HepG2 (cell line): ENCODE data around the gene NAT14. TPM values are rescaled to one million over a fixed set of nuclear protein-coding genes. Genes with fewer than 3 reads are reported as not detected.
A peak's percentile ranks its signal among the peaks of the same experiment; 100 is the strongest.

Experiments used
- FOXO4 ChIP-seq: sonication (generic); formaldehyde crosslinking; conservative IDR thresholded peaks from 2 replicates; pipeline ENCODE4 v1.8.1; 2023; ENCODE audit warnings: missing genetic modification reagents
- HMG20A ChIP-seq: IDR thresholded peaks from 2 replicates; pipeline ENCODE4 v1.6.1; 2016; ENCODE audit warnings: borderline replicate concordance
- JUN ChIP-seq: sonication (generic); formaldehyde crosslinking; IDR thresholded peaks from 2 replicates; pipeline ENCODE4 v1.4.0; 2020; ENCODE audit warnings: mild to moderate bottlenecking, missing genetic modification reagents
- KDM3A ChIP-seq: IDR thresholded peaks from 2 replicates; pipeline ENCODE4 v1.6.1; 2018; ENCODE audit warnings: low read depth, missing compliant biosample characterization
- NFIB ChIP-seq: sonication (generic); formaldehyde crosslinking; IDR thresholded peaks from 2 replicates; pipeline ENCODE4 v1.9.0; 2021; ENCODE audit warnings: missing genetic modification reagents, mild to moderate bottlenecking, borderline replicate concordance
- POGK ChIP-seq: sonication (generic); formaldehyde crosslinking; conservative IDR thresholded peaks from 2 replicates; pipeline ENCODE4 v1.8.0; 2022; ENCODE audit warnings: mild to moderate bottlenecking, moderate library complexity, missing genetic modification reagents
- SNRNP70 ChIP-seq: fragments of 200-400 bp; formaldehyde crosslinking; IDR thresholded peaks from 2 replicates; pipeline ENCODE4 v1.6.1; 2017; ENCODE audit warnings: mild to moderate bottlenecking, low read depth, low read length, moderate library complexity
- SP1 ChIP-seq, 2 experiments: fragments of 450-650 bp in 1 of 2; sonication (generic) in 1 of 2; formaldehyde crosslinking in 1 of 2; IDR thresholded peaks; 2 replicates each; pipeline versions ENCODE4 v1.4.0 to v1.6.1; 2016 to 2020; ENCODE audit warnings: missing genetic modification reagents in 1 of 2
- U2AF2 ChIP-seq: fragments of 200-400 bp; formaldehyde crosslinking; IDR thresholded peaks from 2 replicates; pipeline ENCODE4 v1.6.1; 2017; ENCODE audit warnings: low read depth, mild to moderate bottlenecking, low read length
- ZBTB1 ChIP-seq: sonication (generic); formaldehyde crosslinking; IDR thresholded peaks from 2 replicates; pipeline ENCODE4 v1.4.0; 2020; ENCODE audit warnings: missing genetic modification reagents, borderline replicate concordance
- ZNF101 ChIP-seq: sonication (generic); formaldehyde crosslinking; IDR thresholded peaks from 2 replicates; pipeline ENCODE4 v1.4.0; 2020; ENCODE audit warnings: mild to moderate bottlenecking, low read depth, missing genetic modification reagents, borderline replicate concordance
- ZNF318 ChIP-seq: sonication (generic); formaldehyde crosslinking; IDR thresholded peaks from 2 replicates; pipeline ENCODE4 v1.4.0; 2020; ENCODE audit warnings: mild to moderate bottlenecking, missing genetic modification reagents
- ZNF326 ChIP-seq: sonication (generic); formaldehyde crosslinking; IDR thresholded peaks from 2 replicates; pipeline ENCODE4 v1.4.0; 2020; ENCODE audit warnings: missing genetic modification reagents, borderline replicate concordance
- ZNF335 ChIP-seq: sonication (generic); formaldehyde crosslinking; IDR thresholded peaks from 2 replicates; pipeline ENCODE4 v1.4.0; 2020; ENCODE audit warnings: missing genetic modification reagents
- ZNF337 ChIP-seq: sonication (generic); formaldehyde crosslinking; IDR thresholded peaks from 2 replicates; pipeline ENCODE4 v1.5.1; 2020; ENCODE audit warnings: missing genetic modification reagents, low read depth, mild to moderate bottlenecking, borderline replicate concordance
- ZNF570 ChIP-seq: sonication (generic); formaldehyde crosslinking; IDR thresholded peaks from 2 replicates; pipeline ENCODE4 v1.4.0; 2020; ENCODE audit warnings: mild to moderate bottlenecking, missing genetic modification reagents, borderline replicate concordance
- ZNF746 ChIP-seq: sonication (generic); formaldehyde crosslinking; IDR thresholded peaks from 2 replicates; pipeline ENCODE4 v1.8.0; 2022; ENCODE audit warnings: mild to moderate bottlenecking, missing genetic modification reagents
- ZNF883 ChIP-seq: sonication (generic); formaldehyde crosslinking; IDR thresholded peaks from 2 replicates; pipeline ENCODE4 v1.5.1; 2020; ENCODE audit warnings: mild to moderate bottlenecking, missing genetic modification reagents; ENCODE audit errors: not compliant biosample characterization
- polyA plus RNA-seq, 8 experiments: library from polyadenylated mRNA; depleted of rRNA in 3 of 8; stranded (reverse) in 7 of 8; unstranded in 1 of 8; fragments of >200 nt; fragmentation: Illumina TruSeq in 4 of 8; extraction: Trizol in 4 of 8; gene quantifications; 2 replicates each; pipeline versions ENCODE4 v1.2.1 to v1.2.3, GENCODE V29; 2011 to 2016; ENCODE audit warnings: low read depth in 4 of 8, missing spikeins in 1 of 8, mixed read lengths in 1 of 8; ENCODE audit not compliant: insufficient read depth in 1 of 8
- total RNA-seq, 5 experiments: library from RNA; depleted of rRNA; stranded (reverse); fragments of >200 nt; fragmentation: Illumina TruSeq; extraction: Trizol; gene quantifications; 2 replicates each; pipeline ENCODE4 v1.2.3, GENCODE V29; 2016; ENCODE audit warnings: low read depth in 1 of 5

The NAT14 gene
- total and polyA plus RNA-seq, 2 of the 13 experiments (the other 11 are each of a cell fraction or from before 2014, with no cell fraction given), result 20.7 to 22.3 TPM

- no peak for TF ChIP-seq ZNF318 (CRISPR knock-in tag)
- TF ChIP-seq KDM3A (CRISPR knock-in tag), result peak; percentile 86; the same call in 1 of the 2 replicates
- TF ChIP-seq SNRNP70, result no peak
- no peak for TF ChIP-seq ZNF101
- no peak for TF ChIP-seq ZNF335 (CRISPR knock-in tag)
- no peak for TF ChIP-seq ZNF337 (CRISPR knock-in tag)
- no peak for TF ChIP-seq ZNF883 (CRISPR knock-in tag)
- TF ChIP-seq ZNF326, result no peak
- no peak for TF ChIP-seq U2AF2
- TF ChIP-seq SP1 (IDR thresholded peaks at IDR 0.05), result no peak
- TF ChIP-seq SP1 (CRISPR knock-in tag; IDR thresholded peaks at IDR 0.05), result no peak
- TF ChIP-seq ZNF570, result no peak
- no peak for TF ChIP-seq FOXO4 (CRISPR knock-in tag)
- TF ChIP-seq ZBTB1, result no peak
- no peak for TF ChIP-seq ZNF746 (CRISPR knock-in tag)
- TF ChIP-seq NFIB (CRISPR knock-in tag), result no peak
- TF ChIP-seq POGK (CRISPR knock-in tag), result no peak
- TF ChIP-seq JUN (CRISPR knock-in tag), result no peak
- no peak for TF ChIP-seq HMG20A (CRISPR knock-in tag)
These were observed 18.7 kb downstream of the NAT14 start (continued) for GRCh38 chr19:55503502-55504251.
